T-helper 1 cell (primary cell): ENCODE measurements around the gene COX19.

Experiments
- DNase-seq, 5 donors: peaks; one replicate each; pipeline ENCODE4 v3.0.0-alpha.2; 2012 to 2020

Gene COX19

DNA sequence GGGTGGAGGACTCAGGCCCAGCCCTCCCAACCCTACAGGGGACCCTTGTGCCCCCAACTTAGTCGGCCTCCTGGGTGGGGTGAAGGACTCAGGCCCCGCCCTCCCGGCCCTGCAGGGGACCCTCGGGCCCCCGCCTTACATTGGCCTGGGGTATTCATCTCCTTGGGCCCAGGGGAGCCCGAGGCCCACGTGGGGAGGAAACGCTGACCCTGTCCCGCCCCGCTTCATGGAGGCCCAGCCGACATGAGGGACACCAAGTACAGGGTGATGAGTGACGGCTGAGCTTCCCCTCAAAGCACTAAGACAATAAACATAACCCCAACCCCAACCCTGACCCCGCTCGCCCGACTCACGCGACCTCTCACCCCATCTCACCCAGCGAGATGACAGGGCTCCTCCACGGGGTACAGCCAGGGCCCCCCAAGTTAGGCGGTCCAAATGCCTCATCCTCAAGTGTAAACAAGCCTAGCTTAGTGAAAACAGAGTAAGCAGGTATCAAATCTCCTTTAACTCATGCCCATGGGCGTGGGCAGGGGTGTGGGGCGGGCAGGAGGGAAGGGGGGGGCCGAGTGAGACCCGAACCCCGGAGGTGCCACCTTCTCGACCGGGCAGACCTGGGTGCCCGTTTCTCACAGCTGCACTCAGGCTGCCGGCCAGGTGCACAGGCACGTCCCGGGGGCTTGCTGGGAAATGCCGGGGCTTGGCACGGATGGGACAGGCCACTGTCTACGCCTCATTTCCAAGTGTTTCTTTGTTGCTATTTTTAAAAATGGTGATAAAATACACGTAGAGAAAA is 15.8 kb upstream of the COX19 start:
- no peak for DNase-seq

DNA sequence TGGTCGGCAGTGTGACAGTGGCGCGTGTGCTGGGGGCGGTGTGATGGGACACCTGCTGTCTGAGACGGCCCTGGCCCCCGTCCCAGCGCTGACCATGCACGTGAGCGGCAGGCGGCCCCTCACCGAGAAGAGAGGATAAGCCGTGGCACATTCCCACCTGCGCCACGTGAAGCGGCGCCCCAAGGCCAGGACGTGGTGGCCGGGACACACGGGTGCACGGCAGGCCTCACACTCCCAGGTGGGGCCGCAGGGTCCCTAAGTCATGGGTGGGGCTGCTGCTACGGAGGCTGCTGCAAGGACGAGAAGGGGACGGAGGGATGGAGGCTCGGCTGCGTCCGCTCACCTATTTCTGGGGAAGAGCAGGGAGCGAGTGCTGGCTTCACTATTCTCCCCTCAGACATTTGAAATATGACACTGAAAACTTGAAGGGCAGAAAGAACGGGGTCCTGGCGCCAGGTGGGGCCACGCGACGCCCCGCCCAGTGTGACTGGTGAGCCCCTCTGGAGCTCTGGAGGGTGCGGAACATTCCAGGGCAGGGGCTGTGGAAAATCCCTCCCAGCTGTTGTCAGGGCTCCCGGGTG is 15.1 kb upstream of the COX19 start:
- no peak for DNase-seq

DNA sequence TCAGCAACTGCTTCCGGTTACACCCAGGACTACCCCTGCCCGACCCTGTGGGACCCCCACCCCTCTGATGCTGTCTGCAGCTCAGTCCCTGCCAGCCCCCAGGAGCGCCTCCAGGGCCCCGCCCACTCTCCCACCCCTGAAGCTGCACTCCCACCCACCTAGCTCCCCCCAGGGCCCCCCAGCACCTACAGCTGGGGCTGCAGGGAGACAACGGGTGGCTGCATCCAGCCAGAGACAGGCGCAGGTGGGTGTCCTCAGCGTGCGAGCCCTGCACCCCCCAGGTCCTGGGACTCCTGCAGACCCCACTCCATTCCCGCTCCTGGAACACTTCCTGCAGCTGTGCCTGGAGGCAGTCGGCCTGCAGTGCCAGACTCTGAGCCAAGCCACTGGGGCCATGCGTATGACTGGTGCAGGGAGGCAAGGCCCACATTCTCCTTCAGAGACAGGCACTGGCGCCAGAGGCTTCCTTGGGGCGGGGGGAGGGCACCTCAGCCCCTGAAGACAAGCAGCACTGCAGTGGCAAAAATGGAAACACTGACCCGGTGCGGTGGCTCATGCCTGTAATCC is 13.7 kb upstream of the COX19 start:
- DNase-seq, result no peak

GRCh38 chr7:988426-988911 is 13.1 kb upstream of the COX19 start:
- DNase-seq, result no peak

GRCh38 chr7:987909-988308 is 12.6 kb upstream of the COX19 start:
- no peak for DNase-seq

DNA sequence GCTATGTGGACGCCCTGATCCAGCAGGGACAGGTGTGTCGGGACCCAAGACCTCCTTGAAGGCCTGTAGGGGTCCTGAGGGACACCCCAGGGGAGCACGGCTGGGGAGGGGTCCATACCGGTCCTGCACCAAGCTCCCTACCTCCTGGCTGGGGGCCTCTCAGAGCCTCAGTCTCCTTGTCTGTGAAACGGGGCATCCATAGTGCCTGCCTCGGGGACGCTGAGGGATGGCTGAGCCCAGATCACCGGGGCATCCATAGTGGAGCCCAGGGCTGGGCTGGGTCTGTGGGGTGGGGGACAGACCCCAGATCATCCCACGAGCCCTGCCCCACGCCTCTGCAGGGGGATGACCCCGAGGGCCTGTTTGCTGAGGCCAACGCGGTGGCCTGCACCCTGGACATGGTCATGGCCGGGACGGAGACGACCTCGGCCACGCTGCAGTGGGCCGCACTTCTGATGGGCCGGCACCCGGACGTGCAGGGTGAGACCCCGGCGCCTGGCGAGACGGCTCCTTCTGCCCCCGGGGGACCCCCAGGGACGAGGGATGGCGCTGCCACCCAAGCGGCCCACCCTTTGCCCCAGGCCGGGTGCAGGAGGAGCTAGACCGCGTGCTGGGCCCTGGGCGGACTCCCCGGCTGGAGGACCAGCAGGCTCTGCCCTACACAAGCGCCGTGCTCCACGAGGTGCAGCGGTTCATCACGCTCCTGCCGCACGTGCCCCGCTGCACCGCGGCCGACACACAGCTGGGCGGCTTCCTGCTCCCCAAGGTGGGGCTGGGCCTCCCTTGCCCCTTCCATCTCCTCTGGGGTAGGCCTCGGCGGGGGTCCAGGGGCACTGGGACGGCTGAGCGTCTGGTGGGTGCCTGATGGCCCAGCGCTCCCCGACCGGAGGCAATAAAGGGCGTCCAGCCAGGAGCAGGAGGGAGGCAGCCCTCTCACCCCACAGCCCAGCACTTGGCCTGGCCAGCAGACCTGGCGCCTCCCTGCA is 11.7 kb upstream of the COX19 start:
- DNase-seq, result no peak

DNA sequence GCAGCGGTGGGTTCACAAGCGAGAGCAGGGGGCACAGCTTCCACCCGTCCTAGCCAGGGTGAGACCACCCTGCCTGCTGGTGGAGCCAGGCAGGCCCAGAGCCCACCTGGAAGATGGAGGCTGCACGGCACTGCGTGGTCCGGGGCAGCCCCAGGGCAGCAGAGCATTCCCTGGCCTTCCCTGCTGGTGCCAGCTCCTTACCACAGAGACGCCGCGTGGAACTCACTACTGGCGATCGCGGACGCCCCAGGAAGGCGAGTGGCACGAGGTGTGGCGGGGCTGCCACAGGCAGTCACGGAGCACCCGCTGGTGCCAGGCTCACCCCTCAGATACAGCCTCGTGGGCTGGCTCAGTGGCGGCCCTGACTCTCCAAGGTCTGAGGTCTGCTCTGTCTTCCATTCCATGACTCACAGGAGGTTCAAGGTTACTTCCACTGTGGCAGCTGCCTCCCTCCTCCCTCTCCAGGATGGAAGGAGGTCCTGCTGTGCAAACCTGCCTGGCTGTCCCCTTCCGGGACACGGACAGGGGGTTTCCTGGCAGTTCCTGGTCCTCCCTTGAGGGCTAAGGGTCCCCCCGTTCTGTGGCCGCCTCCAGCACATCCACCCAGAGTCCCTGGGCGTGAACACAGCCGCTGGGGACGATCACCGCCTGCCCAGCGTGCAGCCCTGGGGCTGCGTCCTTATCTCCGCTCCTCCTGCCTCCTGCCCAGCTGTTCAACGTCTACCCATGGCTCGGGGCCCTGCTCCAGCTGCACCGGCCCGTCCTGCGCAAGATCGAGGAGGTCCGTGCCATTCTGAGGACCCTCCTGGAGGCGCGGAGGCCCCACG is 10.8 kb upstream of the COX19 start:
- DNase-seq, result no peak

DNA sequence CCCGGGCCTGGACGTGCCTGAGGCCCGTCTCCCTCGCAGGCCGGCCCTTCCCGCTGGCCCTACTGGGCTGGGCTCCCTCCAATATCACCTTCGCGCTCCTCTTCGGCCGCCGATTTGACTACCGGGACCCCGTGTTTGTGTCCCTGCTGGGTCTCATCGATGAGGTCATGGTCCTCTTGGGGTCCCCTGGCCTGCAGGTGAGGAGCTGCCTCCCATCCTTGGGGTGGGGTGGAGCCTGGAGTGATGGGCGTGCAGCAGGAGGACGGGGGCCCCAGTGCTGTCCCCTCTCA is 9.7 kb upstream of the COX19 start:
- no peak for DNase-seq

GRCh38 chr7:984361-985126 is 9.2 kb upstream of the COX19 start:
- DNase-seq, result no peak

- no peak for DNase-seq
These were observed 8.3 kb upstream of the COX19 start for GRCh38 chr7:983616-984071.

- no peak for DNase-seq
These were observed 7.8 kb upstream of the COX19 start, which contains the start of gene CYP2W1 for GRCh38 chr7:983004-983615. Gene CYP2W1 (plus strand): TSS chr7:983181. CDS start chr7:983212, 31 bp downstream.

- DNase-seq, result no peak
These were observed 7.2 kb upstream of the COX19 start for GRCh38 chr7:982511-983003.

- DNase-seq, result no peak
These were observed 6.6 kb upstream of the COX19 start for GRCh38 chr7:981793-982510.

DNA sequence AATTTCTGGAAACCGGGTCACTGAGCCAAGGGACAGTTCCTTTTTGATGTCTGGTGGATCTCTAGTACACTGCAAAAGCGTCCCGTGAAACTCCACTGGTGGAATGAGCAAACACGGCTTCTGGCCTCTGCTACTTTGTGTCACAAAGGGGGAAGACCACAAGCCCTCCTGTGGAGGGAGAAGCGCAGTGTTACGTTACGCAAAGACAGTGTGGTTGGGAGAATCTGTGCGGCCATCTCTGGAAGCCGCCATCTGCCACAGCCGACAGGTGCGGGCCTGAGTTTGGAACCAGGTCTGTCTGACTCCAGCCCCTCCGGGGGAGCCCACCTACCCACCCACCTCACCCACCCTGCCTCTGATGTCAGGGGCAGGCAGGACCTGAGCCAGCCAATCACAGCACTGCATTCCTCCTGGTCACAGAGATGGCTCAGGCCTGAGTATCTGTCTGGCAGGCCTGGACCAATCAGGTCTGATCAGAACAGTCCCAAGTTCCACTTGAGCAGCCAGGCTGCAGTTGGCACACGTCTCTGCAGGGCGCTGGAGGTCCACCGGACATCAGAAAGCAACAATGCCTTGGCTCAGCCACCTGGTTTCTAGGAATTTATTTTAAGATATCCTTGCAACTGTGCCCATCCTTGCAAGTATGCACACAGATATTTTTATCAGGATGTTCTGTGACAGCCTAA is 4.7 kb upstream of the COX19 start:
- DNase-seq, result no peak

DNA sequence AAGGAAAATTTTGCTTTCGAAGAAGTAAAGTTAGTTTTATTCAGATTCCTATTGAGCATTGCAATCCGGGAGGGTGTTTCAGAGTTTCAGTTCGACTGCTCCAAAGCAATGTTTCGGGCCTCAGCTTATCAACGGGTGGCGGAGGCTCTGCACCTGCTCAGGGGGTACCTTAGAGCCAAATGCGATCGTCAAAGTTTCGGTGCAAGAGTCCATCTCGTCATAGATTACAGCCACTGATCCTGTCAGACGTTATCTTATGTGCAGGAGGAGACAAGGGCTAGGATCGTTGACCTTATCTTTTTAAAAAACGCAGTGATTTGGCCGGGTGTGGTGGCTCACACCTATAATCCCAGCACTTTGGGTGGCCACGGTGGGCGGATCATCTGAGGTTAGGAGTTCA is 3.8 kb upstream of the COX19 start:
- DNase-seq, result no peak

GRCh38 chr7:978416-979091 is 3.2 kb upstream of the COX19 start:
- DNase-seq, result no peak

GRCh38 chr7:978049-978346 is 2.6 kb upstream of the COX19 start:
- DNase-seq, result no peak

GRCh38 chr7:977326-978048 is 2.1 kb upstream of the COX19 start:
- DNase-seq, result no peak
